ENCODE measurements around the gene PITPNM3.

PITPNM3 gene

DNA sequence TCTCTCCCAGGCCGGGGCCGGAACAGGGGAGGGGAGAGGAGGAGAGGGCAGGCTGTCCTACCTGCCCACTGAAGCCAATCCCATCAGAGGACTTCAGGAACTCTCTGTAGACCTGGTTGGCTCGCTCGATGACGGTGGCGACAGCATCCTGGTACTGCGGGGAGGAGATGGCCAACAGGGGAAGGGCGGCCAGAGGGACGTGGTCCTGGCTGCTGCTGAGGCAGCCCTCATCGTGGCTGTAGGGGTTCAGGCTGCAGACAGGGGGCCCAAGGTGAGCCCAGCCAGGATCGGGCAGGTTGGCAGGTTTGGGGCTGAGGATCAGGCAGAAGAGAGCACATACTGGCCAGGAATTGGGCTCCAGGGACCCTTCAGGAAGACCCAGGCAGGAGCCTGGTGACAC lies 77.9 kb downstream of the PITPNM3 start:
- no peak for DNase-seq (ENCODE audit: low read depth)
- in situ Hi-C loops (cut with HindIII; ENCODE audit: low sequenced_read_pairs): no loop called here
- TF ChIP-seq, protein P1, sequence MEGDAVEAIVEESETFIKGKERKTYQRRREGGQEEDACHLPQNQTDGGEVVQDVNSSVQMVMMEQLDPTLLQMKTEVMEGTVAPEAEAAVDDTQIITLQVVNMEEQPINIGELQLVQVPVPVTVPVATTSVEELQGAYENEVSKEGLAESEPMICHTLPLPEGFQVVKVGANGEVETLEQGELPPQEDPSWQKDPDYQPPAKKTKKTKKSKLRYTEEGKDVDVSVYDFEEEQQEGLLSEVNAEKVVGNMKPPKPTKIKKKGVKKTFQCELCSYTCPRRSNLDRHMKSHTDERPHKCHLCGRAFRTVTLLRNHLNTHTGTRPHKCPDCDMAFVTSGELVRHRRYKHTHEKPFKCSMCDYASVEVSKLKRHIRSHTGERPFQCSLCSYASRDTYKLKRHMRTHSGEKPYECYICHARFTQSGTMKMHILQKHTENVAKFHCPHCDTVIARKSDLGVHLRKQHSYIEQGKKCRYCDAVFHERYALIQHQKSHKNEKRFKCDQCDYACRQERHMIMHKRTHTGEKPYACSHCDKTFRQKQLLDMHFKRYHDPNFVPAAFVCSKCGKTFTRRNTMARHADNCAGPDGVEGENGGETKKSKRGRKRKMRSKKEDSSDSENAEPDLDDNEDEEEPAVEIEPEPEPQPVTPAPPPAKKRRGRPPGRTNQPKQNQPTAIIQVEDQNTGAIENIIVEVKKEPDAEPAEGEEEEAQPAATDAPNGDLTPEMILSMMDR (IDR thresholded peaks at IDR 0.05; ENCODE audit: low read depth, low read length, missing control alignments): no peak
- no peak overlapping the region for H3K4me3 ChIP-seq (ENCODE audit: low read depth, low read length)

DNA sequence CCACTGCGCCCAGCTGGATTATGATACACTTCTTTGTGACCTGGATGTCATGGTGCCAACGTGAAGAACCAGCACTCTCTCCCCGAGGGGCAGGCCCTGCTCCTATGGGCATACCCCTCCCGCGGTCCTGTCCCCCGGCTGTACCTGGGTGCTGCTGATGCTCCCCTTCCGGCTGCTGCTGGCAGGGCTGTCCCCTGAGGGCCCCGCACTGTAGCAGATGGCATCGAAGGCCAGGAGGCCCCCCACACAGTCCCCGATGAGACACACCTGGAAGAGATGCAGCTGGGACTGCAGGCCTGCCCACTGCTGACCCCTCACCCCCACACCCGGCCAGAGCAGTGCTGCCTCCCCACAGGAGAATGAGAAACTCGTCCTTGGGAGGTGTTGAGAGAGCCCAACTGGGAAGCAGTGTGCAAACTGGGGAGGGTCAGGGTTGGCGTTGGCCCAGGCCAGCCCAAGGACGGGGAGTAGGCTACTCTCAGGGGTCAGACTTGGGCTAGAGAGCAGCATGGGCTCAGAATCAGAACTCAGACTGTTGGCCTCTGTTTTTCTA lies 78.4 kb downstream of the PITPNM3 start:
- no peak for DNase-seq (ENCODE audit: low read depth)
- TF ChIP-seq, protein P1 (IDR thresholded peaks at IDR 0.05; ENCODE audit: low read depth, low read length, missing control alignments): no peak
- no peak overlapping the region for H3K4me3 ChIP-seq (ENCODE audit: low read depth, low read length)
- in situ Hi-C loops (cut with HindIII; ENCODE audit: low sequenced_read_pairs): no loop called here

DNA sequence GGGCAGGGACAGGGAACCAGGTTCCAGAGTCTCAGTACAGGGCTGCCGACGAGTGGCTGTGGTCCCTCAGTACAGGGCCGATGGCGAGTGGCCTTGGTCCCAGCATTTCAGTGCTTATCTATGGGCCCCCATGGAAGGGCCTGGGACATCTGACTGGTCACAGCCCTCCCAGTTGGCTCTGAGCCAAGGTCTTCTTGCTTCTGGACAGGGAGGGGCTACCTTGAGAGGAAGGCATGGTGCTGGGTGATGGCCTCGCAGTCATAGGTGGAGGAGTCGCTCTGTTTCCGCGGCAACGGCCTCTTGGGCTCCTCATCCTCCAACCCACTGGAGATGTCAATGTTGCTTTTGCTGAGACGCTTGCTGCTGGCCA lies 79.6 kb downstream of the PITPNM3 start:
- in situ Hi-C loops (cut with HindIII; ENCODE audit: low sequenced_read_pairs): no loop called here
- no peak for DNase-seq (ENCODE audit: low read depth)
- TF ChIP-seq, protein P1 (IDR thresholded peaks at IDR 0.05; ENCODE audit: low read depth, low read length, missing control alignments): no peak

DNA sequence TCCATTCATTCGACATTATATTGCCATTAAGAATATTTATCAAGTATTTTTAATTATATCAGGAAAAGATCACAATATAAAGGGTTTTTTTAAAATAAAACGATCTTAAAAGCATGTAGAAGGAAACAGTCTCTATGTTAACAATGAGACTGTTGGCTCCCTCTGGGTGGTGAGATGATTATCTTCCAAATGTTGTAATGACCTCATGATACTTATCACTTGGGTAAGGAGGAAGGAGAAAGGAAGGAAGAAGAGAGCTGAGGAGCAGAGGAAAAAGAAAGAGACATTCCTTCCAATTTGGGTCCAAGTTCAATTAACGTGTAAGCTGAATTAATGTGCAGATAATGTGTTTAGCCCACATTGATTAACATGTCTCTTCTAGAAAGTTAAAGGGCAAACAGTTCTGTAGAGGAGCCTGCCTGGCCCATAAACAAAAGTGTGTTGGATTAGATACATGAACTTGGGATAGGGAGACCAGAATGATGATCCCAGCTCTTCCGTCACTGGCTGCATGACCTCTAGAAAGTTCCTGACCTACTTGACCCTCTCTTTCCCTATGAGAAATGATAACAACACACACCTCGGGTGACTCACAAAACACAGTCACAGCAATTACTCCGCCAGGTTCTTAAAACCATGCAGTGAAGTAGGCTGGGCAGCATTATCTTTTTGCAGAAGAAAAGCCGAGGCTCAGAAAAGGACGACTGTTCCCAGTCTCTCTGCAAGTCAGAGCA lies 80.1 kb downstream of the PITPNM3 start:
- TF ChIP-seq, protein P1 (IDR thresholded peaks at IDR 0.05; ENCODE audit: low read depth, low read length, missing control alignments): no peak
- DNase-seq (ENCODE audit: low read depth): no peak
- no peak overlapping the region for H3K4me3 ChIP-seq (ENCODE audit: low read depth, low read length)
- in situ Hi-C loops (cut with HindIII; ENCODE audit: low sequenced_read_pairs): no loop called here

More for the DNA sequence above, 79.6 kb downstream of the PITPNM3 start:
- H3K4me3 ChIP-seq (ENCODE audit: low read depth, low read length): no peak overlapping the region

DNA sequence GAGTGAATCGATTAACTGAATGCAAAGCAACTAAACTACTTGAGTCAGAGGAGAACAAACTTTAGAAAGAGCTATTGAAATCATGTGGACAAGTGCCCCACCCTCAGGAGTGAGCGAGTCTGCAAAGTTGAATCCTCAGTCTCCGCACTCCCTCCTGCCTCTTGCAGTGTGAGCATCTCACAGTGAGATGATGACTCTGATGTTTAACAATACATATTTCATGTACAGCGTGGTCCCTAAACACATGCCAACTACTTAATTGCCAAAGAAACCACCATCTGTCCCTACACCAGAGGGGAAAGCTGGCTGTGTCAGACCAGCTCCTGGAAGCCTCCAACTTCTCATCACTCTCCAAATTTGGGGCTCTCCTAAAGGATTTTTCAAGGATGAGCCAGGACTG lies 80.9 kb downstream of the PITPNM3 start:
- no peak for DNase-seq (ENCODE audit: low read depth)
- H3K4me3 ChIP-seq (ENCODE audit: low read depth, low read length): no peak overlapping the region
- in situ Hi-C loops (cut with HindIII; ENCODE audit: low sequenced_read_pairs): no loop called here
- TF ChIP-seq, protein P1 (IDR thresholded peaks at IDR 0.05; ENCODE audit: low read depth, low read length, missing control alignments): no peak

DNA sequence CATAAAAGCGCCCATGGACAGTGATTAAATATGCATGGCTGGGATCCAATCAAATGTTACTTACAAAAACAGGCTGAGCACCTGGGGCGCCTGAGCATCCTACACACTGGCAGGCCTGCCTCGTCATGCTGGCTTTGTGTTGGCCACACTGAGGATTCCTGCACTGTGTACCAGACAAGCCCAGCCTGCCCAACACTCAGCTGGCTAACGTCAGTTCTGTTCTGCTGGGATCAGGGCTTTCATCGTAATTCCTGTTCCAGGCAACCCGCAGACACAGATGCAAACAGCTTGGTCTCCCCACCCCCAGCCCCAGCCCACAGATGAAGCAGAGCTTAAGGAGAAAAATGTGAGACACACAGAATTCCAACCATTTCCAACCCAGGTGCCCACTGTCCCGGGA lies 81.4 kb downstream of the PITPNM3 start:
- in situ Hi-C loops (cut with HindIII; ENCODE audit: low sequenced_read_pairs): no loop called here
- H3K4me3 ChIP-seq (ENCODE audit: low read depth, low read length): no peak overlapping the region
- TF ChIP-seq, protein P1 (IDR thresholded peaks at IDR 0.05; ENCODE audit: low read depth, low read length, missing control alignments): no peak
- DNase-seq (ENCODE audit: low read depth): no peak
